K562 (cell line): Measurements from ENCODE around the gene KCND3. TPM values are rescaled to one million over a fixed set of nuclear protein-coding genes. Genes with fewer than 3 reads are reported as not detected.

Experiments
- ATAC-seq: fragments of 200-7000 bp; cut with Tn5 transposase; 3 replicates; pipeline ENCODE4 v1.9.1; 2020; ENCODE audit warnings: moderate library complexity
- BruUV-seq: library from RNA; stranded (reverse); fragments of 400-500 nt; replicated peaks from 2 replicates; lab custom pipeline; 2021; lab: Mats Ljungman, UMichigan
- CTCF ChIA-PET: fragments of 300-600 bp; formaldehyde crosslinking; extraction: SDS; loops from one replicate; lab custom pipeline; 2021; ENCODE audit warnings: low intra/inter-chr PET ratio; lab: Yijun Ruan, JAX
- POLR2A ChIA-PET: fragments of 300-600, 350-650 bp; sonication (Branson Sonifier 250); formaldehyde crosslinking; extraction: SDS; loops from one replicate; lab custom pipeline; 2021; ENCODE audit warnings: antibody characterized with exemption, inconsistent platforms; lab: Yijun Ruan, JAX
- DNase-seq, 4 experiments: peaks; one replicate each; pipeline versions ENCODE4 v3.0.0 to v3.0.0-alpha.2; 2011 to 2018; ENCODE audit warnings: low spot score in 3 of 4, mixed read lengths in 3 of 4; ENCODE audit errors: extremely low read depth in 1 of 4
- FAIRE-seq: peaks from 2 replicates; lab custom pipeline; 2011; peaks lifted over from hg19 to GRCh38; lab: Jason Lieb, UNC
- H2AFZ ChIP-seq: 2 replicates; pipeline ENCODE4 v1.6.0; 2011; ENCODE audit warnings: low read depth, low read length, control low read depth, inconsistent platforms
- H3K27ac ChIP-seq: fragments of 200-600 bp; 3 replicates; pipeline ENCODE4 v1.8.0; 2011; ENCODE audit warnings: low read depth, mild to moderate bottlenecking, control low read depth, inconsistent platforms, low read length, moderate library complexity, mixed read lengths; ENCODE audit errors: extremely low read depth
- H3K27me3 ChIP-seq, 2 experiments: fragments of 300-600 bp in 1 of 2; 2 replicates in 1 of 2; 3 replicates in 1 of 2; pipeline versions ENCODE4 v1.6.0 to v1.8.0; 2011; ENCODE audit warnings: inconsistent platforms in 2 of 2, low read length in 2 of 2, mild to moderate bottlenecking in 1 of 2, mixed read lengths in 1 of 2, moderate library complexity in 1 of 2; ENCODE audit not compliant: control insufficient read depth in 2 of 2, insufficient read depth in 2 of 2
- H3K36me3 ChIP-seq: fragments of 300-600 bp; 3 replicates; pipeline ENCODE4 v1.8.0; 2011; ENCODE audit warnings: mild to moderate bottlenecking, low read length, inconsistent platforms; ENCODE audit not compliant: control insufficient read depth, insufficient read depth
- H3K4me1 ChIP-seq, 2 experiments: fragments of 200-600 bp in 1 of 2; replicated peaks in 1 of 2; 2 replicates in 1 of 2; 3 replicates in 1 of 2; pipeline versions ENCODE4 v1.5.1 to v1.8.0; 2011; ENCODE audit warnings: inconsistent platforms in 2 of 2, low read length in 2 of 2, mild to moderate bottlenecking in 1 of 2, mixed read lengths in 1 of 2, moderate library complexity in 1 of 2; ENCODE audit not compliant: control insufficient read depth in 2 of 2, insufficient read depth in 2 of 2
- H3K4me2 ChIP-seq: 2 replicates; pipeline ENCODE4 v1.6.1; 2011; ENCODE audit warnings: low read length, control low read depth, inconsistent platforms, mixed read lengths; ENCODE audit not compliant: insufficient read depth
- H3K4me3 ChIP-seq: fragments of 200-600 bp; sonication (generic), shearing (Covaris generic); 2 replicates; pipeline ENCODE4 v1.5.1; 2016; ENCODE audit warnings: control low read depth, inconsistent platforms
- H3K79me2 ChIP-seq: fragments of 200-600 bp; 3 replicates; pipeline ENCODE4 v1.8.0; 2011; ENCODE audit warnings: low read length, inconsistent platforms; ENCODE audit not compliant: control insufficient read depth, insufficient read depth
- H3K9ac ChIP-seq, 2 experiments: 2 replicates each; pipeline versions ENCODE4 v1.6.0 to v1.6.1; 2011; ENCODE audit warnings: low read depth in 2 of 2, low read length in 2 of 2, control low read depth in 1 of 2, inconsistent platforms in 1 of 2, mild to moderate bottlenecking in 1 of 2, mixed read lengths in 1 of 2; ENCODE audit not compliant: insufficient read depth in 1 of 2
- H3K9me1 ChIP-seq: one replicate; pipeline ENCODE4 v1.6.0; 2011; ENCODE audit warnings: inconsistent platforms, mild to moderate bottlenecking, low read length, moderate library complexity; ENCODE audit not compliant: control insufficient read depth, insufficient read depth
- H3K9me3 ChIP-seq: replicated peaks from 2 replicates; pipeline ENCODE4 v1.5.1; 2011; ENCODE audit warnings: low read depth, low read length, inconsistent platforms; ENCODE audit not compliant: control insufficient read depth, insufficient read depth
- H4K20me1 ChIP-seq: replicated peaks from 2 replicates; pipeline ENCODE4 v1.6.1; 2011; ENCODE audit warnings: low read length, inconsistent platforms, mixed read lengths; ENCODE audit not compliant: control insufficient read depth, insufficient read depth
- CEBPG ChIP-seq, 3 experiments: fragments of 200-800 bp in 1 of 3; sonication (Bioruptor generic) in 1 of 3; sonication (generic) in 1 of 3; formaldehyde crosslinking in 1 of 3; IDR thresholded peaks in 2 of 3; conservative IDR thresholded peaks in 1 of 3; 2 replicates each; pipeline versions ENCODE4 v1.6.1 to v1.8.0; 2016 to 2022; ENCODE audit warnings: missing compliant biosample characterization in 2 of 3, missing genetic modification characterization in 2 of 3, mild to moderate bottlenecking in 1 of 3, missing genetic modification reagents in 1 of 3
- CTCF ChIP-seq, 3 experiments: IDR thresholded peaks in 2 of 3; conservative IDR thresholded peaks in 1 of 3; 2 replicates each; pipeline ENCODE4 v1.5.1; 2011 to 2012; ENCODE audit warnings: low read length in 3 of 3, mild to moderate bottlenecking in 3 of 3, control low read depth in 2 of 3, improper control_type of control experiment in 1 of 3, inconsistent platforms in 1 of 3, low read depth in 1 of 3, mixed read lengths in 1 of 3, moderate library complexity in 1 of 3; ENCODE audit not compliant: insufficient read depth in 2 of 3
- EHMT2 ChIP-seq: fragments of 450-650 bp; IDR thresholded peaks from 2 replicates; pipeline ENCODE4 v1.6.1; 2018; ENCODE audit warnings: antibody characterized with exemption
- EZH2 ChIP-seq: IDR thresholded peaks from 2 replicates; pipeline ENCODE4 v1.6.1; 2012; ENCODE audit warnings: low read depth, mild to moderate bottlenecking, inconsistent platforms, low read length, borderline replicate concordance
- NEUROD1 ChIP-seq: fragments of 150-350 bp; IDR thresholded peaks from 2 replicates; pipeline ENCODE4 v1.6.1; 2014; ENCODE audit warnings: borderline replicate concordance, low read length, low read depth; ENCODE audit not compliant: partially characterized antibody
- PHF21A ChIP-seq: fragments of 450-650 bp; IDR thresholded peaks from 2 replicates; pipeline ENCODE4 v1.6.1; 2017; ENCODE audit warnings: low read depth, borderline replicate concordance
- RNF2 ChIP-seq: sonication (generic); IDR thresholded peaks from 2 replicates; pipeline ENCODE4 v1.6.1; 2016
- SFPQ ChIP-seq: fragments of 200-400 bp; formaldehyde crosslinking; IDR thresholded peaks from 2 replicates; pipeline ENCODE4 v1.6.1; 2017; ENCODE audit warnings: mild to moderate bottlenecking, low read depth, low read length, moderate library complexity
- WGBS: fragments of 100-300 bp; shearing (Covaris generic); methylation state at CpG from one replicate; pipeline ENCODE4 v1.1.6; 2016; ENCODE audit warnings: low coverage, mixed read lengths; ENCODE audit not compliant: insufficient coverage; ENCODE audit errors: missing lambda C conversion rate; 5-methylcytosine and 5-hydroxymethylcytosine counted together
- in situ Hi-C: fragments of 300-500 bp; cut with MboI; formaldehyde crosslinking; loops from 4 replicates; pipeline ENCODE4 v1.15.0; 2018; ENCODE audit warnings: inconsistent platforms, mixed read lengths
- intact Hi-C: fragments of 100-400 bp; cut with micrococcal nuclease; formaldehyde crosslinking; loops from 2 replicates; pipeline ENCODE4 v1.14.2; 2022
- polyA plus RNA-seq, 8 experiments: library from polyadenylated mRNA; depleted of rRNA in 4 of 8; stranded (reverse) in 5 of 8; unstranded in 3 of 8; fragments of >200 nt; fragmentation: Nextera tagmentation in 2 of 8; fragmentation: Illumina TruSeq in 1 of 8; extraction: Ambion mirVana in 2 of 8; extraction: Trizol in 1 of 8; gene quantifications; 2 replicates each; pipeline versions ENCODE4 v1.2.1 to v1.2.3, GENCODE V29; 2011 to 2014; ENCODE audit warnings: inconsistent platforms in 1 of 8, missing spikeins in 1 of 8
- total RNA-seq, 7 experiments: library from RNA; depleted of rRNA in 6 of 7; stranded (reverse); fragments of >200 nt in 6 of 7; fragmentation: Illumina TruSeq in 2 of 7; extraction: Trizol in 2 of 7; gene quantifications; 2 replicates each; pipeline versions ENCODE4 v1.2.1 to v1.2.3, GENCODE V29; 2011 to 2021; ENCODE audit warnings: low replicate concordance in 1 of 7
- TF ChIP-seq, protein P1 (sequence below): fragments of 250-450 bp; sonication (Bioruptor Pico); IDR thresholded peaks from 2 replicates; pipeline ENCODE4 v1.8.0; 2022; ENCODE audit warnings: inconsistent platforms
- TF ChIP-seq, protein P2 (sequence below): fragments of 150-350 bp; conservative IDR thresholded peaks from 2 replicates; pipeline ENCODE4 v1.6.1; 2014; ENCODE audit warnings: low read length

KCND3 gene
- total and polyA plus RNA-seq, 9 of the 15 experiments (the other 6 are each of a cell fraction or from before 2014, with no cell fraction given) = not detected

GRCh38 chr1:111739925-111740765 lies 249.3 kb downstream of the KCND3 start:
- WGBS = 29% methylated on average over 63 of the region's 63 CpGs
- peak overlapping the region; percentile 80 for H2AFZ ChIP-seq
- POLR2A ChIA-PET = interaction anchor here (0.6 to 2.0 kb wide), 4 partner anchors 9 to 624 kb away, joined by 3 to 7 read pairs (median 4); no protein-coding TSS in a partner anchor
- H3K4me3 ChIP-seq = peak overlapping the region; percentile 44
- CTCF ChIA-PET = no interaction called here
- no TSS peak for BruUV-seq
- no peaks in the 10 kb centered on the region for H3K9me1 ChIP-seq
- H3K27me3 ChIP-seq = peaks cover 40 to 75% of the 10 kb centered on the region in 2 experiments
- no peak for FAIRE-seq
- ATAC-seq = peak; percentile 10; the same call in 1 of the 3 replicates
- H3K79me2 ChIP-seq = no peaks in the 10 kb centered on the region
- peak overlapping the region; percentile 87 for H3K4me2 ChIP-seq
- in situ Hi-C loops (no loop called here), intact Hi-C loops (no loop called here)
- H3K36me3 ChIP-seq = no peaks in the 10 kb centered on the region
- peaks cover 14 to 28% of the 10 kb centered on the region in 2 experiments; a peak in 4 of 5 replicates for H3K4me1 ChIP-seq
- no peaks in the 10 kb centered on the region for H3K9me3 ChIP-seq
- no peaks in the 10 kb centered on the region; the same call in 1 of the 2 replicates for H4K20me1 ChIP-seq
- H3K27ac ChIP-seq = no peak overlapping the region
- peak overlapping the region; percentile 8 to 84; a peak in 3 of 4 replicates for H3K9ac ChIP-seq
- DNase-seq = peak in 3 of 4 experiments; percentile 20 to 42 (median 35)
- TF ChIP-seq EHMT2 (no peak), CTCF (IDR thresholded peaks at IDR 0.05 in 2 of 3, conservative IDR thresholded peaks at IDR 0.05 in 1 of 3; ENCODE audit: insufficient read depth in 2 of 3, low read depth in 1 of 3, low read length in 3 of 3) (peak in 1 of 3 experiments; percentile 19; a peak in 1 of 6 replicates), EZH2 (peak; percentile 67; the same call in 1 of the 2 replicates), PHF21A (no peak), NEUROD1 (peak; percentile 1), CEBPG (CRISPR knock-in tag; IDR thresholded peaks at IDR 0.05) (no peak), CEBPG (tag; conservative IDR thresholded peaks at IDR 0.05 in 1 of 2, IDR thresholded peaks at IDR 0.05 in 1 of 2) (no peak), SFPQ (no peak), RNF2 (0 out of 2 replicates have a peak, but pooled peaks have one; percentile 6)
- TF ChIP-seq, protein P1, sequence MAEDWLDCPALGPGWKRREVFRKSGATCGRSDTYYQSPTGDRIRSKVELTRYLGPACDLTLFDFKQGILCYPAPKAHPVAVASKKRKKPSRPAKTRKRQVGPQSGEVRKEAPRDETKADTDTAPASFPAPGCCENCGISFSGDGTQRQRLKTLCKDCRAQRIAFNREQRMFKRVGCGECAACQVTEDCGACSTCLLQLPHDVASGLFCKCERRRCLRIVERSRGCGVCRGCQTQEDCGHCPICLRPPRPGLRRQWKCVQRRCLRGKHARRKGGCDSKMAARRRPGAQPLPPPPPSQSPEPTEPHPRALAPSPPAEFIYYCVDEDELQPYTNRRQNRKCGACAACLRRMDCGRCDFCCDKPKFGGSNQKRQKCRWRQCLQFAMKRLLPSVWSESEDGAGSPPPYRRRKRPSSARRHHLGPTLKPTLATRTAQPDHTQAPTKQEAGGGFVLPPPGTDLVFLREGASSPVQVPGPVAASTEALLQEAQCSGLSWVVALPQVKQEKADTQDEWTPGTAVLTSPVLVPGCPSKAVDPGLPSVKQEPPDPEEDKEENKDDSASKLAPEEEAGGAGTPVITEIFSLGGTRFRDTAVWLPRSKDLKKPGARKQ (CRISPR knock-in tag) = peak; percentile 68; the same call in 1 of the 2 replicates
- TF ChIP-seq, protein P2, sequence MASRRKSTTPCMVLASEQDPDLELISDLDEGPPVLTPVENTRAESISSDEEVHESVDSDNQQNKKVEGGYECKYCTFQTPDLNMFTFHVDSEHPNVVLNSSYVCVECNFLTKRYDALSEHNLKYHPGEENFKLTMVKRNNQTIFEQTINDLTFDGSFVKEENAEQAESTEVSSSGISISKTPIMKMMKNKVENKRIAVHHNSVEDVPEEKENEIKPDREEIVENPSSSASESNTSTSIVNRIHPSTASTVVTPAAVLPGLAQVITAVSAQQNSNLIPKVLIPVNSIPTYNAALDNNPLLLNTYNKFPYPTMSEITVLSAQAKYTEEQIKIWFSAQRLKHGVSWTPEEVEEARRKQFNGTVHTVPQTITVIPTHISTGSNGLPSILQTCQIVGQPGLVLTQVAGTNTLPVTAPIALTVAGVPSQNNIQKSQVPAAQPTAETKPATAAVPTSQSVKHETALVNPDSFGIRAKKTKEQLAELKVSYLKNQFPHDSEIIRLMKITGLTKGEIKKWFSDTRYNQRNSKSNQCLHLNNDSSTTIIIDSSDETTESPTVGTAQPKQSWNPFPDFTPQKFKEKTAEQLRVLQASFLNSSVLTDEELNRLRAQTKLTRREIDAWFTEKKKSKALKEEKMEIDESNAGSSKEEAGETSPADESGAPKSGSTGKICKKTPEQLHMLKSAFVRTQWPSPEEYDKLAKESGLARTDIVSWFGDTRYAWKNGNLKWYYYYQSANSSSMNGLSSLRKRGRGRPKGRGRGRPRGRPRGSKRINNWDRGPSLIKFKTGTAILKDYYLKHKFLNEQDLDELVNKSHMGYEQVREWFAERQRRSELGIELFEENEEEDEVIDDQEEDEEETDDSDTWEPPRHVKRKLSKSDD = no peak
